DMS79 treated with DMSO at 0.1 percent for 48 hours (cell line): ENCODE data around the gene CENPM.

ENCODE experiments used
- DNase-seq: peaks from one replicate; lab custom pipeline; 2025; lab: John Stamatoyannopoulos, UW

CENPM gene

DNA sequence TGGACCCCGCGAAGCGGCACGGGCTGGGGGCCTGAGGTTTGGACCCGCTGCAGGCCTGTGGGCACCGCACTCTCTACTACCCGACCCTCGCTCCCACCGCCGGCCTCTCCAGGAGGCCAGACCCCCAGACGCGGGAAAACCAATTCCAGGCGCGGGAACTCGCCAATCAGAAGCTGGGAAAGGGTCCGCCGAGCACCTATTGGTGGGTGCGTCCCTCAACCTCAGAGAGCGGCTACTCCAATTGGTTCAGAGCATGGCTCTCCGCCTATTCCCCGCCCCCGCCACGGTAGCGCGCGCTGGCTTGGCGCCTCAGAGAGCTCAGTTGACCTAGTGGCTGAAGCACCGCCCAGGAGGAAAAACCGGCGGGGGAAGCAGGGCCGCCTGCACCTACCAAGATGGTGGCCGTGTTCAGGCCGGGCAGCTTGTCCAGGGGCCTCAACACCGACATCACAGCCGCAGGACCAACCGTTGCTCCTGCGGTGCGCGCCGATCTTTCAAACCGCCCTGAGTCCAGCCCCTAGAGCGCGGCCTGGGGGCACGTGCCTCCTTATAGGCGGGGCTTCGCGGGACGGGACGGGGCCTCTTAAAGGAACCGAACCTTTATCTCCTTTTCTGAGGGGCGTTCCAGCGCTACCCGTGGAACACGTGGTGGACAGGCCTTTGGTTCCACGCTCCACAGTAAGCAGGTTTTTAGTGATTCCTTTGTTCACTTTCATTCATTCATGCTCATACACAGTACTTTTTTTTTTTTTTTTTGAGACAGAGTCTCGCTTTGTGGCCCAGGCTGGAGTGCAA is at the start of gene CENPM:
Gene CENPM (minus strand): TSS at position 524 of the 795 bp plus-strand sequence. CDS start 76 bp downstream, at position 448.
- DNase-seq: peak; percentile 82

- DNase-seq: no peak
These were observed 48.3 kb upstream of the CENPM start for GRCh38 chr22:41995211-41995610.

GRCh38 chr22:41992496-41992895 is 45.5 kb upstream of the CENPM start:
- no peak for DNase-seq

DNA sequence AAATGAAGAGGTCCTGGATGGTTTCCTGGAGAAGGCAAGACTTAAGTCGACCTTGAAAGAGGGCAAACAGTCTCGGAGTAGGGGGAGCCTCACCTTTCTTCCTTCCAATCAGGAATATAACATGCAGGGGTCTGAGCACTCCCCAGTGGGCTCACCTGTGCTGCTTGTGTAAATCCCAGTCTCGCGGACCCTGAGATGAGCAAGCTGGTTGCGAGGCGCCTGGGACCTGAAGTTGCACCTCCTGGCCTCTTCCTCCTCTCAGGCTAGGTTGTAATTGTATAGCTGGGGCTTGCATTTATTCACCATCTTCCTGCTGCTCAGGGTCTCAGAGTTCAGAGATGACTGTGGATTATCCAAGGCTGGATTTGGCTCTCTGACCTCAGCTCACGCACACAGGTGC is 44.2 kb upstream of the CENPM start:
- DNase-seq: no peak

- no peak for DNase-seq
These were observed 42.3 kb upstream of the CENPM start for GRCh38 chr22:41989246-41989645.

- no peak for DNase-seq
These were observed 40.3 kb upstream of the CENPM start for GRCh38 chr22:41987276-41987675.

GRCh38 chr22:41983513-41984405 is 36.8 kb upstream of the CENPM start:
- no peak for DNase-seq

- DNase-seq: no peak
These were observed 35.9 kb upstream of the CENPM start for GRCh38 chr22:41982865-41983264.

GRCh38 chr22:41979423-41980250 is 32.7 kb upstream of the CENPM start:
- no peak for DNase-seq

GRCh38 chr22:41978732-41979131 is 31.8 kb upstream of the CENPM start:
- DNase-seq: no peak

- peak; percentile 17 for DNase-seq
These were observed 30.1 kb upstream of the CENPM start for GRCh38 chr22:41976961-41977566.

DNA sequence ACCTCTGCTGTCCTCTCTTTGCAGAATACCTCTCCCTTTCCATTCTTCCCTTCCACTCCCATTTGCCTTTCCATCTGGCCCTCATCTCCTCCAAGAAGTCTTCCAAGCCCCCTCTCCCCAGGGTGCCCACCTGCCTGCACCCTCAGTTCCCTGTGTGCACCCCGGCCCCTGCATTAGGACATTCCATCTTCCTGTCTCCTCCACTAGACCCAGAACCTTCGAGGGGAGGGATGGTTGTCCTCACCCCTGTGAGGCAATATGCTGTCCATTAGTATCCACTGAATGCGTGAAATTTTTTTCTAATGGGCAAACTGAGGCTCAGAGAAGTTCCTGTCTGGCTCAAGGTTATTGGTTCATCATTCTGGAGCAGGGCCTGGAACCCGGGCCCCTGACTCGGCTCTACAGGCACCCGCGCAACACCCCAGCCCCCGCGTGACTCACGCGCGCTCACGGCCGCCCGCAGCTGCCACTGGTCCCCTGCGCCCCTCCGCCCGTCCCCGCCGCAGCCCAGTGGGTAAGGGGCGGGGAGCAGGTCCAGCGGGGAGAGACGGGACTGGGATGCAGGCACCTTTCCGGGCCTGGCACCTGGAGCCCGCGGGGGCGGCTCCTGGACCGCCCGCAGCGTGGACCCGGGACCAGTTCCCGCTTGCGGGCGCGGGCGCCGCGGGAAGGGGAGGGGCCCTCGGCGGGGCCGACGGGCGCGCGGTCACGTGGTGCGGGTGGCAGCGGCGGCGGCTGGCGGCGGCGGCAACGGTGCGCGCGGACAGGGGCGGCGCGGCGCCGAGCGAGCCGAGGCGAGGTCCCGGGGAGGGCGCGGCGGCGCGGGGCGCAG is 29.3 kb upstream of the CENPM start:
- peak; percentile 8 for DNase-seq

- DNase-seq: peak; percentile 24
These were observed 28.5 kb upstream of the CENPM start for GRCh38 chr22:41975299-41976069.

GRCh38 chr22:41974691-41975290 is 27.8 kb upstream of the CENPM start:
- no peak for DNase-seq

- DNase-seq: no peak
These were observed 24.5 kb upstream of the CENPM start for GRCh38 chr22:41971431-41971830.

DNA sequence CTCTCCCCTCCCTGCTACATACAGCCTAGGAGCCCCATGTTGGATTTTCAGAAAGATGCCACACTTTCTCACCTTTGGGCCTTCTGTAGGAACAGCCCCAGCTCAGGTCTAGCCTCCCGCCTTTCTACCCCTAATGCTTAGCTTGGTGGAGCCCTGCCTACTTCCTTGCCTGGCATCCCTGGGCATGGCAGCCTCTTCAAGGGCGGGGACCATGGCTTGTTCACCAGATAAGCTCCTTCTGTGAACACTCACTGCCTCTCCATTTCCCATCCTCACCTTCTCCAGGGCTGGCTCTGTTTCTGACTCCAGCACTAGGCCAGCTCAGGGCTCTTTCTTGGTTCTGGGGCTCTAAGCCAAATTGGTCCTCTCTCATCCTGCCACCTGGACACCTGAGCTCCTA is 23.6 kb upstream of the CENPM start:
- no peak for DNase-seq

- no peak for DNase-seq
These were observed 22.2 kb upstream of the CENPM start, which contains the start of gene SEPTIN3 for GRCh38 chr22:41969110-41969646. SEPTIN3 (plus strand) TSS chr22:41969443; CDS start chr22:41971493, 2,050 bp downstream.

DNA sequence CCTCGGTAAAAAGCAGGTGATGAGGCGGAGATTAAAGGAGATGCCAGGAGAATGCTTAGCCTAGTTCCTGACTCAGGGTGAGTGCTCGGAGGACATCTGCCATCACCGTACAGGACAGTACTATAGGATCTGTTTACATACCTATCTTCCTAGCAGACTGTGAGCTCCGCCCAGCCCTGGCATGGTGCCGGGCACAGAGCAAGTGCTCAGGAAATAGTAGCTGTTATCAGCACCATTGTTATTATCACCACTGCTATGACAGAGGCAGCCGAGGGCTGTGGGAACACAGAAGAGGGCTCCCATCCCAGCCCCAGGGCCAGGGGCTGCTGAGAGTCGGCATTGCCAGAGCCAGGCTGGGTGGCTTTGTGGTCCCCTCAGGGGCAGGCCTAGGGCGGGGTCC is 21.6 kb upstream of the CENPM start:
- no peak for DNase-seq

DNA sequence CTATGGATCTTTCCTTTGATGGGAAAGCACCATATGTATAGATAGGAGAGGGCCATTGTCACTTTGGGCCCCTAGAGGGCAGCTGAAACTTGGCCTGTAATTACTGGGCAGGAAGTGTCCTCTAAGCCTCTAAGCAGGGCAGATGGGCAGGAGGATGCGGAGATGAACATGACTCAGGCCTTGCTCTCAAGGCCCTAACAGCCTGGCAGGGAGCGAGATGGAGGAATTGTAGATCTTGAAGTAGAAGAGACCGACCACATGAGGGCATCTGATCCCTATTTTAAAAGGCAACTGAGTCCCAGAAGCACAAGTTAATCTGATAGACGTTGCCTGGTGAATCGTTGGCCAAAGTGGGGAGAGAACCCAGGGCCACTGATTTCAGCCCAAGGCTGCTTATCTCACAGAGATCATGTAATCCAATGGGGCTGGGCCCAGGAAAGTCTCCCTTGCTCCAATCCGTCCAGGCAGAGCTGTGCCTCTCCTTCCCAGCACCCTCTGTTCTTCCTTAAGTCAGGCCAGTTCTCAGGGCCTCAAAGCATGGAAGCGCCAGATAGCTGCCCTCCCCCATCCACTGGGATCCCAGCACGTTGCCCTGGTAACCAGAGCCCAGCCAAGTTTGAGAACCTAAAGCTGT is 19.8 kb upstream of the CENPM start:
- peak; percentile 3 for DNase-seq
